A549 treated with DMSO at 1 μM for 4 hours (cell line): Measurements from ENCODE around the gene KRTAP2-3. TPM values are rescaled to one million over a fixed set of nuclear protein-coding genes. Genes with fewer than 3 reads are reported as not detected.

Experiments
- total RNA-seq: library from RNA; stranded (reverse); fragments of 200-300 nt; extraction: Qiagen RNA extraction; gene quantifications from 5 replicates; pipeline ENCODE4 v1.2.3, GENCODE V29; 2022; ENCODE audit warnings: low read depth

Gene KRTAP2-3
- 0.12 to 0.13 TPM in 2 of 5 replicates, not detected in the others for total RNA-seq

DNA sequence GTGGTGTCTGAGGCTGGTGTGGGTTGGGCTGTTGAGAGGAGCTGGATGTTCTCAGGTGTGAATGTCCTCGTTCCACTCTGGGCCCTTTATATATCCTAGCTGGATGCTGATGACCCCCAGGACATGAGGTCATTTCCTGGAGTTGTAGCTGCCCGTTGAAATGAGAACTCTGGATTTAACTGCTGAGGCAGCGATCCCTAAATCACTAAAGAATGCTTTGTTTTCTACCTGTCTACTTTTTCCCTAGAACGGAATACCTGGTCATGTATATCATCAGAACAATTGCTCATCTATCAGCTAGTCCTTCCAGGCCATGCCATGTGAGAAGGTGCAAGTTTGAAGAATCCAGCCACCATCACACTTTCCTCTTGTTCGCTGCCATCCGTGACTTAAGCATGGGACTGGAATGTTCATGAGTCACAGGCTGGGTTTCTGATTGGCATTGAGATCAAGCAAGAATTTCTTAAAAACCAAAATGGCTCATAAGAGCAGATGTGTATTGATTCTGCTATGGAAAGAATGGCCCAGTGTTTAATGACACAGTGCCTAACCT lies at the start of gene KRTAP2-3:
Gene KRTAP2-3 (minus strand): TSS at position 63 of the 553 bp plus-strand sequence. CDS start 64 bp downstream, outside the sequence.

GRCh38 chr17:41105347-41105746 lies 45.4 kb upstream of the KRTAP2-3 start, which contains the start of gene KRTAP4-9:
KRTAP4-9 (plus strand) TSS chr17:41105389; CDS start chr17:41105389, 0 bp downstream.

GRCh38 chr17:41101586-41102259 lies 41.8 kb upstream of the KRTAP2-3 start, which contains the start of gene KRTAP4-16:
KRTAP4-16 (minus strand) TSS chr17:41102209; CDS start chr17:41102209, 0 bp downstream.

GRCh38 chr17:41098042-41098441 lies 38.1 kb upstream of the KRTAP2-3 start, which contains the start of gene KRTAP4-8:
KRTAP4-8 (minus strand) TSS chr17:41098142; CDS start chr17:41098084, 58 bp downstream.

GRCh38 chr17:41084100-41084856 lies 24.4 kb upstream of the KRTAP2-3 start, which contains the start of gene KRTAP4-7:
KRTAP4-7 (plus strand) TSS chr17:41084150; CDS start chr17:41084207, 57 bp downstream.

DNA sequence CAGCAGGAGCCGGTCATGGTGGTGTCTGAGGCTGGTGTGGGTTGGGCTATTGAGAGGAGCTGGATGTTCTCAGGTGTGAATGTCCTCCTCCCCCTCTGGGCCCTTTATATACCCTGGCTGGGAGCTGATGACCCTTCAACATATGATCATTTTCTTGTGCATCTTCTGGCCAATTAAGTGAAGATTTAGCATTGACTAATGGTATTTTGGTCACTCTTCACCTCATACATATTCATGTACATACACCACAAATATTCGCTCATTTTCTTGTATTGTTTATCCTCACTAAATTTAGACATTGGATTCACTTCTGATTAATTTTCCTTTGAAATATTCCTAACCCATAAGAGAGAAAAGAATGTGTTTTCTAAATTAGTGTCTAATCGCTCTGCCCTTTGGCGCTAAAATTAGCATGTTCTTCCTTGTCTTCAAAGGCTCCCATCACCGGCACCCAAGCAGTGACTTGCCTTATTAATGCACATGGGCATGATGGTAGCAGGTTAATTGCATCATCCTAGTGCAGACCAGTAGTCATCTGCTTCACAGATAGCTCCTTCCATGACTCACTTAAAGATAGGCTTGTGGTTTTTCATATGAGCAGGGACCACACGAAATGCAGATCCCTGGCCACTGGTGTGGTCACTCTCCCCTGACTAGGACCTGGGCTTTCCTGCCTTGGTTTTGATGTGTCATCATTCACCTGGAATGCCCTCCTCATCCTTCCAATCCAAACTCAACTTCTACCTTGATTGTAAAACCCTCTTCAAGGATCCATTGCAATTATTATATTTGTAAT lies 6.1 kb upstream of the KRTAP2-3 start, which contains the start of gene KRTAP2-4:
Gene KRTAP2-4 (minus strand): TSS at position 51 of the 796 bp plus-strand sequence. CDS start 34 bp downstream, at position 17.

GRCh38 chr17:41055130-41055529 lies 4.8 kb downstream of the KRTAP2-3 start, which contains the start of gene KRTAP2-2:
KRTAP2-2 (minus strand) TSS chr17:41055230; CDS start chr17:41055211, 19 bp downstream.

DNA sequence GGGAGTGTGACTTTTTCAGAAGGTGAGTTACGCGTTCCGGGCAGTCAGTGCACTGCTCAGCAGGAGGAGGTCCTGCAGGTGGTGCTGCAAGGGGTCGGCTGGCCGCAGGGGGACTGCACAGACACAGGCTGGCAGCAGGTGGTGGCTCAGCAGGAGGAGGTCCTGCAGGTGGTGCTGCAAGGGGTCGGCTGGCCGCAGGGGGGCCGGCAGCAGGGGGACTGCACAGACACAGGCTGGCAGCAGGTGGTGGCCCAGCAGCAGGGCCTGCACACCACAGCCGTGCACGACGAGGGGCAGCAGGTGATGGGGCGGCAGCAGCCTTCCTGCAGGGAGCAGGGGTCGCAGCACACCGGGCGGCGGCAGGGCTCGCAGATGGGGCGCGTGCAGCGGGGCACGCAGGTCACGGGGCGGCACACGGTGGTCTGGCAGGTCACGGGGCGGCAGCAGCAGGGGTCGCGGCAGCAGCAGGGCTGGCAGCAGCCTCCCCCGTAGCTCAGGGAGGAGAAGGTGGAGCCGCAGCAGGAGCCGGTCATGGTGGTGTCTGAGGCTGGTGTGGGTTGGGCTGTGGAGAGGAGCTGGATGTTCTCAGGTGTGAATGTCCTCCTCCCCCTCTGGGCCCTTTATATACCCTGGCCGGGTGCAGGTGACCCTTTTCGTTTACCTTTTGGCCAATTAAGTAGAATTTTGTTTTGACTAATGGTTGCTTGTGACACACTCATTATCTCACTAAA lies 13.0 kb downstream of the KRTAP2-3 start, which contains the start of gene KRTAP2-1:
Gene KRTAP2-1 (minus strand): TSS at position 582 of the 731 bp plus-strand sequence. CDS start 49 bp downstream, at position 533.

DNA sequence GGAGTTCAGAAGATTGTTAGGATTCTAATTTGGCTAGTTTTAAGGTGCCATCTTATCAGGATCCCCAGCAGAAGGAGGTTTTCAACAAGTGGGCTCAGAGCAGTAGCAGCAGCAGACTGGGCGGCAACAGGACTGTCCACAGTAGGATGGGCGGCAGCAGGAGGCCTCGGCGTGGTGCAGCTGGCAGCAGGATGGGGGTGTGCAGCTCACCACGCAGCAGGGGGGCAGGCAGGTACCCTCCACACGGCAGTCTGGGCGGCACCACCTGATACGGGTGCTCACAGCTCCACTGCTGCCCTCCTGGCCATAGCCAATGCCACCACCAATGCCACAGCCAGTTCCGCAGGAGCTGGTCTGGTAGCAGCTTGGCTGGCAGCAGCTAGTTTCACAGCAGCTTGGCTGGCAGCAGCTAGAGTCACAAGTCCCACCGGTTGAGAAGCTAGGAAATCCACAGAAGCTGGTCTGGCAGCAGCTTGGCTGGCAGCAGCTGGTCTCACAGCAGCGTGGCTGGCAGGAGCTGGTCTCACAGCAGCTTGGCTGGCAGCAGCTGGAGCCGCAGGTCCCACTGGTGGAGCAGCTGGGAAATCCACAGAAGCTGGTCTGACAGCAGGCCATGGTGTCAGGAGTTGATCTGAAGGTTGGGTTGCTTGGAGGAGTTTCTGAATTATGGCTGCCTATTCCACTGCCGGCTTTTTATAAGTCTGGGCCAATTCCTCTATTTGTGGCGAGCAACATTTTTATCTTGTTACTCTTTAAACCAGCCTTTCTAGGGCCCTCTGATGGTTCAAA lies 18.9 kb downstream of the KRTAP2-3 start, which contains the start of gene KRTAP1-1:
Gene KRTAP1-1 (minus strand): TSS at position 668 of the 789 bp plus-strand sequence. CDS start 53 bp downstream, at position 615.

DNA sequence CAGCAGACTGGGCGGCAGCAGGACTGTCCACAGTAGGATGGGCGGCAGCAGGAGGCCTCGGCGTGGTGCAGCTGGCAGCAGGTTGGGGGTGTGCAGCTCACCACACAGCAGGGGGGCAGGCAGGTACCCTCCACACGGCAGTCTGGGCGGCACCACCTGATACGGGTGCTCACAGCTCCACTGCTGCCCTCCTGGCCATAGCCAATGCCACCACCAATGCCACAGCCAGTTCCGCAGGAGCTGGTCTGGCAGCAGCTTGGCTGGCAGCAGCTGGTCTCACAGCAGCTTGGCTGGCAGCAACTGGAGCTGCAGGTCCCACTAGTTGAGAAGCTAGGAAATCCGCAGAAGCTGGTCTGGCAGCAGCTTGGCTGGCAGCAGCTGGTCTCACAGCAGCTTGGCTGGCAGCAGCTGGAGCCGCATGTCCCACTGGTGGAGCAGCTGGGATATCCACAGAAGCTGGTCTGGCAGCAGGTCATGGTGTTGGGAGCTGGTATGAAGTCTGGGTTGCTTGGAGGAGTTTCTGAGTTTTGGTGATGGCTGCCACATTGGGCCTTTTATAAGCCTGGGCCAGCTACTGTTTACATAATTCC lies 25.5 kb downstream of the KRTAP2-3 start, which contains the start of gene KRTAP1-3:
Gene KRTAP1-3 (minus strand): TSS at position 529 of the 590 bp plus-strand sequence. CDS start 53 bp downstream, at position 476.

GRCh38 chr17:41029633-41030245 lies 30.2 kb downstream of the KRTAP2-3 start, which contains the start of gene KRTAP1-4:
KRTAP1-4 (minus strand) TSS chr17:41030195; CDS start chr17:41030078, 117 bp downstream.

DNA sequence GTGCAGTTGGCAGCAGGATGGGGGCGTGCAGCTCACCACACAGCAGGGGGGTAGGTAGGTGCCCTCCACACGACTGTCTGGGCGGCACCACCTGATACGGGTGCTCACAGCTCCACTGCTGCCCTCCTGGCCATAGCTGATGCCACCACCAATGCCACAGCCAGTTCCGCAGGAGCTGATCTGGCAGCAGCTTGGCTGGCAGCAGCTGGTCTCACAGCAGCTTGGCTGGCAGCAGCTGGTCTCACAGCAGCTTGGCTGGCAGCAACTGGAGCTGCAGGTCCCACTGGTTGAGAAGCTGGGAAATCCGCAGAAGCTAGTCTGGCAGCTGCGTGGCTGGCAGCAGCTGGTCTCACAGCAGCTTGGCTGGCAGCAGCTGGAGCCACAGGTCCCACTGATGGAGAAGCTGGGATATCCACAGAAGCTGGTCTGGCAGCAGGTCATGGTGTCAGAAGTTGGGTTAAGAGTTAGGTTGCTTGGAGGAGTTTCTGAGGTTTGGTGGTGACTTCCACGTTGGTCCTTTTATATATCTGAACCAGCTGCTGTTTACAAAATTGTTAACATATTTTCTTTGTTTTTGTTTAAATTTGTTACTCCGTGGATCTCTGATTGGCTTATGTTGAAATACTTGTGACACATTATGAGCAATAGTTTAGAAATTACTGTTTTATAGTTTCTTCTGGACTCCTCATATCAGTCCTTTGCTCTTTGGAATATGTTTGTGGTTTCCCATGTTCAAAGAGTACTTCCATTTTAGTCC lies 33.0 kb downstream of the KRTAP2-3 start, which contains the start of gene KRTAP1-5:
Gene KRTAP1-5 (minus strand): TSS at position 494 of the 757 bp plus-strand sequence. CDS start 53 bp downstream, at position 441.

Other genes with a start within 250 kb of the KRTAP2-3 start
- gene KRT10, start 237.5 kb downstream of the KRTAP2-3 start, total RNA-seq = 80.9 to 125 TPM (median 111 TPM) in 5 replicates
- gene KRT12, start 192.9 kb downstream of the KRTAP2-3 start, total RNA-seq = not detected in 5 replicates
- gene KRT20, start 174.9 kb downstream of the KRTAP2-3 start, total RNA-seq = 0.29 to 0.47 TPM (median 0.32 TPM) in 5 replicates
- gene KRT23, start 122.5 kb downstream of the KRTAP2-3 start, total RNA-seq = 0.09 to 0.18 TPM (median 0.10 TPM) in 3 of 5 replicates, not detected in the others
- not detected in 5 replicates for gene KRT39, start 93.2 kb downstream of the KRTAP2-3 start, total RNA-seq
- not detected in 5 replicates for gene KRT40, start 75.8 kb downstream of the KRTAP2-3 start, total RNA-seq
- not detected in 5 replicates for gene KRTAP3-3, start 66.0 kb downstream of the KRTAP2-3 start, total RNA-seq
- 0.26 to 0.35 TPM (median 0.34 TPM) in 3 of 5 replicates, not detected in the others for gene KRTAP3-2, start 60.2 kb downstream of the KRTAP2-3 start, total RNA-seq
- not detected in 5 replicates for gene KRTAP3-1, start 51.0 kb downstream of the KRTAP2-3 start, total RNA-seq
- 0.08 TPM in 1 of 5 replicates, not detected in the others for gene KRTAP1-5, start 32.9 kb downstream of the KRTAP2-3 start, total RNA-seq
- gene KRTAP1-4, start 29.9 kb downstream of the KRTAP2-3 start, total RNA-seq = not detected in 5 replicates
- not detected in 5 replicates for gene KRTAP1-3, start 25.2 kb downstream of the KRTAP2-3 start, total RNA-seq
- gene KRTAP1-1, start 18.7 kb downstream of the KRTAP2-3 start, total RNA-seq = not detected in 5 replicates
- not detected in 5 replicates for gene KRTAP2-1, start 12.8 kb downstream of the KRTAP2-3 start, total RNA-seq
- gene KRTAP2-2, start 4.9 kb downstream of the KRTAP2-3 start, total RNA-seq = not detected in 5 replicates
- not detected in 5 replicates for gene KRTAP2-4, start 5.8 kb upstream of the KRTAP2-3 start, total RNA-seq
- not detected in 5 replicates for gene KRTAP4-7, start 24.0 kb upstream of the KRTAP2-3 start, total RNA-seq
- not detected in 5 replicates for gene KRTAP4-8, start 38.0 kb upstream of the KRTAP2-3 start, total RNA-seq
- gene KRTAP4-16, start 42.1 kb upstream of the KRTAP2-3 start, total RNA-seq = not detected in 5 replicates
- 0.20 TPM in 1 of 5 replicates, not detected in the others for gene KRTAP4-9, start 45.3 kb upstream of the KRTAP2-3 start, total RNA-seq
- not detected in 5 replicates for gene KRTAP4-11, start 58.3 kb upstream of the KRTAP2-3 start, total RNA-seq
- not detected in 5 replicates for gene KRTAP4-12, start 64.1 kb upstream of the KRTAP2-3 start, total RNA-seq
- gene KRTAP4-6, start 80.4 kb upstream of the KRTAP2-3 start, total RNA-seq = not detected in 5 replicates
- not detected in 5 replicates for gene KRTAP4-5, start 89.7 kb upstream of the KRTAP2-3 start, total RNA-seq
- gene KRTAP4-4, start 100.6 kb upstream of the KRTAP2-3 start, total RNA-seq = not detected in 5 replicates
- gene KRTAP4-3, start 108.1 kb upstream of the KRTAP2-3 start, total RNA-seq = not detected in 5 replicates
- not detected in 5 replicates for gene KRTAP4-2, start 118.1 kb upstream of the KRTAP2-3 start, total RNA-seq
- gene KRTAP4-1, start 124.8 kb upstream of the KRTAP2-3 start, total RNA-seq = 0.15 to 0.30 TPM (median 0.20 TPM) in 4 of 5 replicates, not detected in the other
- not detected in 5 replicates for gene KRTAP9-1, start 129.8 kb upstream of the KRTAP2-3 start, total RNA-seq
- not detected in 5 replicates for gene KRTAP9-2, start 166.5 kb upstream of the KRTAP2-3 start, total RNA-seq
- gene KRTAP9-3, start 172.3 kb upstream of the KRTAP2-3 start, total RNA-seq = not detected in 5 replicates
- not detected in 5 replicates for gene KRTAP9-8, start 177.9 kb upstream of the KRTAP2-3 start, total RNA-seq
- gene KRTAP9-4, start 189.6 kb upstream of the KRTAP2-3 start, total RNA-seq = not detected in 5 replicates
- gene KRTAP9-9, start 195.3 kb upstream of the KRTAP2-3 start, total RNA-seq = not detected in 5 replicates
- gene KRTAP9-6, start 205.3 kb upstream of the KRTAP2-3 start, total RNA-seq = not detected in 5 replicates
- gene KRTAP9-7, start 215.6 kb upstream of the KRTAP2-3 start, total RNA-seq = not detected in 5 replicates
- not detected in 5 replicates for gene KRTAP29-1, start 242.7 kb upstream of the KRTAP2-3 start, total RNA-seq
- not detected in 5 replicates for gene KRTAP16-1, start 249.2 kb upstream of the KRTAP2-3 start, total RNA-seq